ENCODE measurements around the gene FKBP6. TPM values are rescaled to one million over a fixed set of nuclear protein-coding genes. Genes with fewer than 3 reads are reported as not detected.
"Not testable (repeated sequence)": the region's sequence is repeated elsewhere in the genome, so short reads cannot be mapped to it uniquely, and the experiment has no call there.

FKBP6 gene
- total RNA-seq, 1 experiment from 2014 or later, result 0.11 TPM

- CTCF ChIA-PET, result interaction anchor here (2.5 kb wide), 1 partner anchor 35 kb away, joined by 14 read pairs; no protein-coding TSS in a partner anchor
- no peak for ATAC-seq
- H3K27me3 Mint-ChIP-seq (ENCODE audit: low read depth), result no peaks in the 10 kb centered on the region
These were observed 31.3 kb downstream of the FKBP6 start for GRCh38 chr7:73359306-73359705.

GRCh38 chr7:73359746-73360375 is 31.9 kb downstream of the FKBP6 start:
- Mint-ChIP-seq H3K36me3 (no peaks in the 10 kb centered on the region), H3K4me1 (peaks cover 5% of the 10 kb centered on the region; the same call in 1 of the 2 replicates), H3K9me3 (no peaks in the 10 kb centered on the region), H3K27ac (no peak overlapping the region), H3K4me3 (no peak overlapping the region), H3K27me3 (ENCODE audit: low read depth) (no peaks in the 10 kb centered on the region)
- ChIA-PET POLR2A (no interaction called here), CTCF (interaction anchor here (2.5 kb wide), 1 partner anchor 36 kb away, joined by 14 read pairs; no protein-coding TSS in a partner anchor)
- no peak for TF ChIP-seq RORB (CRISPR knock-in tag; IDR thresholded peaks at IDR 0.05)
- no peak for TF ChIP-seq FOXK1 (CRISPR knock-in tag; IDR thresholded peaks at IDR 0.05)
- TF ChIP-seq PRRX2 (CRISPR knock-in tag; IDR thresholded peaks at IDR 0.05), result no peak
- TF ChIP-seq ZNF532 (CRISPR knock-in tag; IDR thresholded peaks at IDR 0.05; ENCODE audit: borderline replicate concordance), result no peak
- DNase-seq (ENCODE audit: low spot score) (no peak), ATAC-seq (no peak)

More at GRCh38 chr7:73359306-73359705, 31.3 kb downstream of the FKBP6 start:
- DNase-seq (ENCODE audit: low spot score), result no peak
- POLR2A ChIA-PET, result no interaction called here
- Mint-ChIP-seq H3K4me1 (peaks cover 5% of the 10 kb centered on the region; the same call in 1 of the 2 replicates), H3K9me3 (no peaks in the 10 kb centered on the region), H3K36me3 (no peaks in the 10 kb centered on the region), H3K4me3 (no peak overlapping the region), H3K27ac (no peak overlapping the region; the same call in 1 of the 2 replicates)
- TF ChIP-seq PREB (CRISPR knock-in tag; IDR thresholded peaks at IDR 0.05; ENCODE audit: borderline replicate concordance), result no peak
- no peak for TF ChIP-seq MLX (CRISPR knock-in tag; IDR thresholded peaks at IDR 0.05)

GRCh38 chr7:73360590-73360989 is 32.6 kb downstream of the FKBP6 start:
- CTCF ChIA-PET; H3K4me3 Mint-ChIP-seq; H3K9me3 Mint-ChIP-seq; H3K36me3 Mint-ChIP-seq; ATAC-seq; H3K27ac Mint-ChIP-seq; DNase-seq (ENCODE audit: low spot score); H3K27me3 Mint-ChIP-seq (ENCODE audit: low read depth); POLR2A ChIA-PET; H3K4me1 Mint-ChIP-seq: not testable (repeated sequence)

GRCh38 chr7:73363225-73364005 is 35.5 kb downstream of the FKBP6 start:
- POLR2A ChIA-PET, result interaction anchor here (1.0 kb wide), 1 partner anchor 8 kb away, joined by 4 read pairs; no protein-coding TSS in a partner anchor
- Mint-ChIP-seq H3K4me1 (no peaks in the 10 kb centered on the region), H3K36me3 (no peaks in the 10 kb centered on the region), H3K9me3 (no peaks in the 10 kb centered on the region), H3K4me3 (no peak overlapping the region), H3K27ac (no peak overlapping the region), H3K27me3 (ENCODE audit: low read depth) (no peaks in the 10 kb centered on the region)
- DNase-seq (ENCODE audit: low spot score) (no peak), ATAC-seq (no peak)
- CTCF ChIA-PET, result no interaction called here
- TF ChIP-seq MLX (CRISPR knock-in tag; IDR thresholded peaks at IDR 0.05) (no peak), ZNF232 (CRISPR knock-in tag; IDR thresholded peaks at IDR 0.05) (no peak), SP1 (CRISPR knock-in tag; conservative IDR thresholded peaks at IDR 0.05) (no peak), NR3C1 (CRISPR knock-in tag; conservative IDR thresholded peaks at IDR 0.05; ENCODE audit: low read depth) (no peak), ZNF425 (CRISPR knock-in tag; conservative IDR thresholded peaks at IDR 0.05) (no peak), JAZF1 (CRISPR knock-in tag; IDR thresholded peaks at IDR 0.05) (no peak), NFATC4 (CRISPR knock-in tag; IDR thresholded peaks at IDR 0.05) (no peak), E2F1 (CRISPR knock-in tag; IDR thresholded peaks at IDR 0.05) (no peak), ZBTB43 (CRISPR knock-in tag; IDR thresholded peaks at IDR 0.05) (no peak), OVOL2 (CRISPR knock-in tag; IDR thresholded peaks at IDR 0.05; ENCODE audit: borderline replicate concordance) (no peak)

Measured in WTC11 (cell line).